Activated CD8-positive, alpha-beta memory T cell treated with anti-CD3 and anti-CD28 coated beads, Interleukin-2, amount 10 ng/mL, durations not matched to agents 7 days and 5 days (primary cell): Measurements from ENCODE around the gene KANSL1. TPM values are rescaled to one million over a fixed set of nuclear protein-coding genes. Genes with fewer than 3 reads are reported as not detected.

ENCODE experiments used
- ATAC-seq: fragments of 150-1000 bp; cut with Tn5 transposase; one replicate; pipeline ENCODE4 v1.10.0; 2021; ENCODE audit warnings: moderate library complexity
- CTCF ChIA-PET: fragments of 350-600 bp; sonication (Branson Sonifier 250); formaldehyde crosslinking; loops from one replicate; lab custom pipeline; 2021; ENCODE audit warnings: antibody characterized with exemption; lab: Charles Lee
- DNase-seq: peaks from one replicate; pipeline ENCODE4 v3.0.0-alpha.2; 2020
- H3K27ac Mint-ChIP-seq: one replicate; pipeline ENCODE4 v1.8.0; 2021; ENCODE audit warnings: mild to moderate bottlenecking, mixed read lengths
- H3K27me3 Mint-ChIP-seq: one replicate; pipeline ENCODE4 v1.8.0; 2021; ENCODE audit warnings: mixed read lengths
- H3K36me3 Mint-ChIP-seq: one replicate; pipeline ENCODE4 v1.8.0; 2021; ENCODE audit warnings: mild to moderate bottlenecking, mixed read lengths
- H3K4me1 Mint-ChIP-seq: one replicate; pipeline ENCODE4 v1.8.0; 2021; ENCODE audit warnings: mixed read lengths
- H3K4me3 Mint-ChIP-seq: one replicate; pipeline ENCODE4 v1.8.0; 2021; ENCODE audit warnings: mild to moderate bottlenecking, moderate library complexity, mixed read lengths
- H3K9me3 Mint-ChIP-seq: one replicate; pipeline ENCODE4 v1.8.0; 2022; ENCODE audit warnings: low read depth, mixed read lengths
- total RNA-seq, 2 experiments: library from RNA; stranded (reverse); gene quantifications; one replicate each; pipeline ENCODE4 v1.2.3, GENCODE V29; 2021

Gene KANSL1
- total RNA-seq, 2 experiments from 2014 or later = 85.7 to 132 TPM

DNA sequence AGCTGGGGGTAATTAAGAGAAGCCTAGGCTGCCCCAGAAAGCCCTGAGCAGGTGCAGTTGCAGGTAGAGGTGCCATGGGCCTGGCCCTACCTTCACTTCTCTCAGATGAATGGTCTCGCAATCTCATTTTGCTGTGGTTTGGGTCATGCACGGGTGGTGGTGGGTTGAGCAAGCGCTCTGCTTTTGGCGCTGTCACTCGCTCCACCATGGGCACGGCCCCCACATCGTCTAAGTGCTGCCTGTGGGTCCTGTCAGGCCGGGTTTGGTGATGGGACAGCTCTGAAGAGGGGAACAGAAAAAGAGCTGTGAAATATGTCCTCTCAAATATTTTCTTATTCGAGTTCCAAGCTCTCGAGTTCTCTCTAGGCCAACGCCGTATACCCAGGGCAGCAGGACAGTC is 154.3 kb downstream of the KANSL1 start:
- H3K4me1 Mint-ChIP-seq = peaks cover 23% of the 10 kb centered on the region
- H3K9me3 Mint-ChIP-seq = no peaks in the 10 kb centered on the region
- ATAC-seq (no peak), DNase-seq (no peak)
- peaks cover 32% of the 10 kb centered on the region for H3K36me3 Mint-ChIP-seq
- H3K4me3 Mint-ChIP-seq = no peak overlapping the region
- CTCF ChIA-PET = interaction anchor here (1.0 kb wide), 1 partner anchor 174 kb away, joined by 6 read pairs; no protein-coding TSS in a partner anchor
- H3K27me3 Mint-ChIP-seq = no peaks in the 10 kb centered on the region
- no peak overlapping the region for H3K27ac Mint-ChIP-seq

DNA sequence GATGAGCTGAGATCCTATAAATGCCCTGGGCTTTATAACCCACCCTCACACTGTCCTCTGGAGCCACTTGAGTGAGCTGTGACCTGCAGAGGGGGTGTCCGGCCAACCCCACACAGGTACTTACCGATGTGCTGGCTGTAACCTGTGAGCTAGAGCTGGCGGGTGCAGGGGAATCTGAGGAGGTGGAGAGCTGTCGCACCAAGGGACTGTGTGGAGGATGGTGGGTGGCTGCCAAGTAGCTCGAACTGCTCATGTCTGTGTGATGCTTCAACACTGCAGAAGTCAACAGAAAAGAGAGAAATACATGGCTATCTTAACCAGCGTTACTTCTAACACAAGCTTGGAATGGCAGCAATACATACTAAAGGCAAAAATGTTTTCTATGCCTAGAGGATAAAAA is 154.8 kb downstream of the KANSL1 start:
- no peak overlapping the region for H3K4me3 Mint-ChIP-seq
- DNase-seq (no peak), ATAC-seq (no peak)
- peaks cover 23% of the 10 kb centered on the region for H3K4me1 Mint-ChIP-seq
- no peak overlapping the region for H3K27ac Mint-ChIP-seq
- no peaks in the 10 kb centered on the region for H3K27me3 Mint-ChIP-seq
- H3K9me3 Mint-ChIP-seq = no peaks in the 10 kb centered on the region
- CTCF ChIA-PET = no interaction called here
- peaks cover 31% of the 10 kb centered on the region for H3K36me3 Mint-ChIP-seq

DNA sequence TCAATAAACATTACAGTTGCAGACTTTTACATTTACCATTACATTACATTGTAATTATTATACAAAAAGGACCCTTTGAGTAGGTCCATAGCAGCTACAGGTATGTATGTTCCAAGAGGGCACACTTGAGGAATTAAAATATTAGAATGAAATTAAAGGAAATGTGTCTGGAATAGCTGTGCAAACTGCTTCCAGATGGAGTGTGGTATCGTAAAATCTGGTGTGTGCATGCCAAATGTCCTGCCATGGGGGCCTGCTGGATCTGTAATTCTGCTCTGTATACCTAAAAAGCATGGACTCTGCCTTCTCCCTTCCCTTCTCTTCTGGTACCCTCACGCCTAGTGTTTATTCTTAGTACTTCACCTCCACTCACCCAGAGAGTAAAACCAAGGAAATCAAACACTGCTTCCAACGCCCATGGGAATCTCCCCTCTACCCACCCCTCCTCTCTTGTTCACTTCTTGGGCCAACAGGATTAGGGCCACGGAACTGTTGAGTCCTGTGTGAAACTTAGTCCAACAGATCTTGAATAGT is 155.4 kb downstream of the KANSL1 start:
- DNase-seq (no peak), ATAC-seq (no peak)
- H3K4me3 Mint-ChIP-seq = no peak overlapping the region
- H3K4me1 Mint-ChIP-seq = peaks cover 23% of the 10 kb centered on the region
- H3K27me3 Mint-ChIP-seq = no peaks in the 10 kb centered on the region
- no peak overlapping the region for H3K27ac Mint-ChIP-seq
- H3K36me3 Mint-ChIP-seq = peaks cover 36% of the 10 kb centered on the region
- no peaks in the 10 kb centered on the region for H3K9me3 Mint-ChIP-seq
- CTCF ChIA-PET = no interaction called here

DNA sequence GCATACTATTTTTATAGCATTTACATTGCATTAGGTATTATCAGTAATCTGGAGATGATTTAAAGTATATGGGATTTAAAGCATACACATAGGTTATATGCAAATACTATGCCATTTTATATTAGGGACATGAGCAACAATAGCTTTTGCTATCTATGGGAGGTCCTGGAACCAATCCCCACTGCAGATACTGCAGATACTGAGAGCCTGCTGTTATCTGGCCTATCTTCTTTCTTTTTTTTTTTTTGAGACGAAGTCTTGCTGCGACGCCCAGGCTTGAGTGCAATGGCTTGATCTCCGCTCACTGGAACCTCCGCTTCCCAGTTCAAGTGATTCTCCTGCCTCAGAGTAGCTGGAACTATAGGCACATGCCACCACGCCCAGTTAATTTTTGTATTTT is 156.7 kb downstream of the KANSL1 start:
- H3K4me3 Mint-ChIP-seq = no peak overlapping the region
- DNase-seq (no peak), ATAC-seq (no peak)
- H3K36me3 Mint-ChIP-seq = peaks cover 42% of the 10 kb centered on the region
- CTCF ChIA-PET = interaction anchor here (4.9 kb wide), 1 partner anchor 8 kb away, joined by 26 read pairs; no protein-coding TSS in a partner anchor
- no peaks in the 10 kb centered on the region for H3K9me3 Mint-ChIP-seq
- no peak overlapping the region for H3K27ac Mint-ChIP-seq
- no peaks in the 10 kb centered on the region for H3K27me3 Mint-ChIP-seq
- peaks cover 23% of the 10 kb centered on the region for H3K4me1 Mint-ChIP-seq

DNA sequence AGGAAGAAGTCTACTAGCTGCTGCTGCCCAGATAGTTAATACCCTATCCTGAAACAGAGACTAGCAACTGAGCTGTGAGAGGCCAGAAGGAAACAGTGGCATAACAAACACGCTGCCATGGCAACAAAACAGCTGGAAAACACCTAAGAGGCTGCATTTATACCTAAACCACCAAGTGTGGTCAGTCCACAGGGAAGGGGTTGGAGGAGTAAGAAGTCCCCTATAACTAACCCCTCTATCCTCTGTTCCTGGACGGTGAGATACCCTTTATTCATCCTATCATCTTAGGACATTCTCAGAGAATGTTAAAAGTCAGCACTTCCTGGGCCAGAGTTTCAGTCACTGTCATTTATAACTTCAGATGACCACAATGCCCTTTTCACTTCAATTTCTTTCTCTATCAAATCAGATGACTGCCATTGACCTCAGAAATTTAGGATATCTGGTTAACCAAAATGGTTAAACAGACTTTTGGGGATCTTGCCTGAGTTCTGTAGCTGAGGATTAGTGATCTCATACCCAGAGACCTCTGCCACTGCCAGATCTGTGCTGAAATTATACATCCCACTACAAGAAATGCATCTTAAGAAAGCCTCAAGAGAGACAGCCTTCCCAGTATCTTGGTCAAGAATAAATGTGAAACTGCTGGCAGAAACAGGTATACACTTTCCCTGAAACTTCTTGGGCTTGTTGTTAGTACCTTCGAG is 158.0 kb downstream of the KANSL1 start:
- H3K36me3 Mint-ChIP-seq = peaks cover 48% of the 10 kb centered on the region
- H3K4me1 Mint-ChIP-seq = peaks cover 23% of the 10 kb centered on the region
- DNase-seq (peak; percentile 44), ATAC-seq (peak; percentile 39)
- CTCF ChIA-PET = interaction anchor here (0.9 to 4.9 kb wide), 4 partner anchors 9 to 158 kb away, joined by 3 to 26 read pairs (median 4); partner anchors contain the start of gene KANSL1
- H3K4me3 Mint-ChIP-seq = no peak overlapping the region
- H3K9me3 Mint-ChIP-seq = no peaks in the 10 kb centered on the region
- no peaks in the 10 kb centered on the region for H3K27me3 Mint-ChIP-seq
- H3K27ac Mint-ChIP-seq = peak overlapping the region; percentile 55

DNA sequence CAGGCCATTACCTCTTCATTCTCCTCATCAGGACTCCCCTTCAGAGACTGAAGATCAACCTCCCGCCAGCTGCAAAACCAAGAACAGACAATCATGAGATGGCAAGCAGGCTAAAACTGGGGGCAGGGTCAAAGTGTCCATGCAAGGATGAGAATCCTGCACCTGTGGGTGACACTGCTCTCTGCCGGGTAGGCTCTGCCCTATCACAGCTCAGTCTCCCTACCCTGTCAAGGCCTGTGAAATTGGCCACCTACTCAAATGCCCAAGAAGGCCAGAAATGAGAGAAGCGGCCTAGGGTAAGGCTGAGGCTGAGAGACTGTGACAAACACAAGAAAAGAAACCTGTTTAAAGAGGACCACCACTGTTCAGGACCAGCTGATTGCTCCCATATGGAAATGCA is 159.8 kb downstream of the KANSL1 start:
- peaks cover 41% of the 10 kb centered on the region for H3K36me3 Mint-ChIP-seq
- peaks cover 25% of the 10 kb centered on the region for H3K4me1 Mint-ChIP-seq
- no peaks in the 10 kb centered on the region for H3K9me3 Mint-ChIP-seq
- no peak overlapping the region for H3K4me3 Mint-ChIP-seq
- ATAC-seq = no peak
- H3K27me3 Mint-ChIP-seq = no peaks in the 10 kb centered on the region
- no peak for DNase-seq
- H3K27ac Mint-ChIP-seq = no peak overlapping the region
- CTCF ChIA-PET = interaction anchor here (1.0 to 4.9 kb wide), 2 partner anchors 11 to 160 kb away, joined by 5 to 26 read pairs; partner anchors contain the start of gene KANSL1

DNA sequence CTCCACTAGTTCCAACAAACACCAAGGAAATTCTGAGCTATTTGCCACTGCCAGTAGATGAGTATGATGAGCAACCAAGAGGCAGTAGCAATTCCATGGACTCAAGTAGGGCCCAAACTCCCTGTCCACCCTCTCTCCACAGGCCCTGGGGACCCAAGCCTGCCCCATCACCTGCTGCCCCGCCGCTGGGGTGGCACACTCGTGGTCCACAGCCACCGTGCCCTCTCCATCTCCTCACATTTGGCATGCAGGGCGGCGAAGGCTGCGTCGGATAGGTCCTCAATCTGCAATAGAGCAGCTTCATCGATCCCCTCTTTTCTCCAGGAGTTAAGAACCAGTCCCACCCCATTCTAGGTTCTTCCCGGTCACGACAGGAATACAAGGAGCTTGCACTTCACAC is 160.3 kb downstream of the KANSL1 start:
- H3K4me1 Mint-ChIP-seq = peaks cover 25% of the 10 kb centered on the region

DNA sequence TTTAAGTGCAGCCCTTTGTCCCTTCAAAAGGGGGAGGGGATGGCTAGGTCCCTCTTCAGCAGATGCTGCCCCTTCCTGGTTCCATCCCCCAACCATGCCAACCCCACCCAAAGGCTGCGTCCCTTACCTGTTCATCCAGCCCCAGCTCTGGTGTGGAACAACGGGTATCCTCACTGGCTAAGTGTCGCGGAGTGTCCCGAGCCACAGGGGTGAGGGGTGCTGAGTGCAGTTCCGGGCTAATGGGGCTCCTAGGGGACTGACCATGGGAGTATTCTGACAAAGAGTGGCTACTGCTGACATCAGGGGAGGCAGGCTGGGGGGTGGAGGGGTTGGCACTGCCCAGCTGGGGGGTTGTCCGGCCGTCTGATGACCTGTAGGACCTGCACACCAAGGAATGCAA is 161.3 kb downstream of the KANSL1 start:
- ATAC-seq (no peak), DNase-seq (no peak)
- H3K4me3 Mint-ChIP-seq = no peak overlapping the region
- H3K36me3 Mint-ChIP-seq = peaks cover 31% of the 10 kb centered on the region
- H3K27ac Mint-ChIP-seq = no peak overlapping the region
- CTCF ChIA-PET = interaction anchor here (0.8 to 4.9 kb wide), 2 partner anchors 13 to 30 kb away, joined by 3 to 26 read pairs; no protein-coding TSS in a partner anchor
- no peaks in the 10 kb centered on the region for H3K27me3 Mint-ChIP-seq
- H3K4me1 Mint-ChIP-seq = peaks cover 27% of the 10 kb centered on the region
- no peaks in the 10 kb centered on the region for H3K9me3 Mint-ChIP-seq

More for the DNA sequence above, 160.3 kb downstream of the KANSL1 start:
- H3K4me3 Mint-ChIP-seq = no peak overlapping the region
- H3K27me3 Mint-ChIP-seq = no peaks in the 10 kb centered on the region
- H3K9me3 Mint-ChIP-seq = no peaks in the 10 kb centered on the region
- ATAC-seq (no peak), DNase-seq (no peak)
- H3K27ac Mint-ChIP-seq = no peak overlapping the region
- CTCF ChIA-PET = interaction anchor here (0.8 to 4.9 kb wide), 2 partner anchors 12 to 30 kb away, joined by 3 to 26 read pairs; no protein-coding TSS in a partner anchor
- peaks cover 36% of the 10 kb centered on the region for H3K36me3 Mint-ChIP-seq

DNA sequence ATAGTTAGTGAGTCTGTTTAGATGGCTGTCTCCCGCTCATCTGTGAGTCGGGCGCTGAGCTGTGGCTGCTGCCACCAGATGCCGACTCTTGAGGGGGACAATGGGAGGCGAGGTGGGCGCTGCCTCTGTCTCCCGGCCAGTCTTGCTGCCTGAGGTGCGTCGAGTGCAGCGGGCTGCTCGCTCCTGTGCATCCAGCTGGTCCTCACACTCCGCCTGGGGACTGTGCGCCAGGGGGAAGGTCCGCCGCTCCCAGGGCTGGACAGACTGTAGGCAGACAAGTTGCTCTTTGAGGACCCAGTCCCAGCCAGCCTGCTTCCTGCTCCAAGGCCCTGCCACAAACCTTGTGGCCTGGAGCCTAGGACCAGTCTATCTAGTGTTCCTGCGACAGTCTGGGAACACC is 161.8 kb downstream of the KANSL1 start:
- no peak for ATAC-seq
- Mint-ChIP-seq H3K4me1 (peaks cover 23% of the 10 kb centered on the region), H3K4me3 (no peak overlapping the region), H3K36me3 (peaks cover 31% of the 10 kb centered on the region), H3K27ac (no peak overlapping the region), H3K9me3 (no peaks in the 10 kb centered on the region), H3K27me3 (no peaks in the 10 kb centered on the region)
- DNase-seq = no peak
- CTCF ChIA-PET = no interaction called here

DNA sequence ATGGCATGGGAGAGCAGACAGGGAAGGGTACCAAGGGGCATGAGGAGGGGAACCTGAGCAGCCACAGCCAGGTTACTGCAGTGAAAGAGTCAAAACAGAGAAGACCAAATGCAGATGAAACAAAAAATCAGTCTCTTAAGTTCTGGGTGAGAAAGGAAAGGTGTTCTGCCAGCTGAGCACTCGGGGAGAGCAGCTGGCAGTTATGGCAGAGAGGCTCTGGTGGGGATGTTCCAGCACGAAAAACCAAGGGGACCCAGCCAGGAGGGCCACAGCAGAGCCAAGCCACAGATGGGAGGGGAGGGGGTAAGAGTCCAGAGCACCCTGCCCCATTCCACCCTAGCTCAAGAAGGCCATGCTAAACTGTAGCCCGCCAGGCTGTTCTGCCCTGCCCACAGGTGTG is 162.5 kb downstream of the KANSL1 start:
- Mint-ChIP-seq H3K36me3 (peaks cover 27% of the 10 kb centered on the region), H3K4me3 (no peak overlapping the region), H3K9me3 (no peaks in the 10 kb centered on the region), H3K27ac (no peak overlapping the region), H3K4me1 (peaks cover 16% of the 10 kb centered on the region), H3K27me3 (no peaks in the 10 kb centered on the region)
- ATAC-seq (no peak), DNase-seq (no peak)
- CTCF ChIA-PET = no interaction called here

DNA sequence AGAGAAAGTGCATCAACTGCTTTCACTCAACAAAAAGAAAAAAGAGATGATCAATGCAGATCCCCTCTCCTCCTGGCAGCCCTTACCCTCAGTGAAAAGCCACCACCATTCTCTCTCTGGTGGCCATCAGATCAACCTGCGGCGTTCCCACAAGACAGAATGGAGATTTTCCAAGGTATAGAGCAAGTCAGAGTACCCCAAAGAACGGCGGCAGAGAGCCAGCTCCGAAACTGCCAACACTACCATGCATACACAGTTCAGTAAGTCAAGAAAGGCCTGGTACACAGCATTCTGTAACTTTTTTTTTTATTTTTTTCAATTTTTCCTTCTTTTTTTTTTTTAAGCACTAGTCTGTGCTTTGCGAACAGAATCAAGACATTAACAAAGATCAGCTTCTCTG is 163.6 kb downstream of the KANSL1 start:
- peaks cover 7% of the 10 kb centered on the region for H3K4me1 Mint-ChIP-seq
- H3K4me3 Mint-ChIP-seq = no peak overlapping the region
- ATAC-seq = no peak
- H3K27me3 Mint-ChIP-seq = no peaks in the 10 kb centered on the region
- DNase-seq = no peak
- peaks cover 27% of the 10 kb centered on the region for H3K36me3 Mint-ChIP-seq
- no peaks in the 10 kb centered on the region for H3K9me3 Mint-ChIP-seq
- H3K27ac Mint-ChIP-seq = no peak overlapping the region
- CTCF ChIA-PET = interaction anchor here (1.4 to 2.5 kb wide), 2 partner anchors 15 to 27 kb away, joined by 3 to 11 read pairs; no protein-coding TSS in a partner anchor

DNA sequence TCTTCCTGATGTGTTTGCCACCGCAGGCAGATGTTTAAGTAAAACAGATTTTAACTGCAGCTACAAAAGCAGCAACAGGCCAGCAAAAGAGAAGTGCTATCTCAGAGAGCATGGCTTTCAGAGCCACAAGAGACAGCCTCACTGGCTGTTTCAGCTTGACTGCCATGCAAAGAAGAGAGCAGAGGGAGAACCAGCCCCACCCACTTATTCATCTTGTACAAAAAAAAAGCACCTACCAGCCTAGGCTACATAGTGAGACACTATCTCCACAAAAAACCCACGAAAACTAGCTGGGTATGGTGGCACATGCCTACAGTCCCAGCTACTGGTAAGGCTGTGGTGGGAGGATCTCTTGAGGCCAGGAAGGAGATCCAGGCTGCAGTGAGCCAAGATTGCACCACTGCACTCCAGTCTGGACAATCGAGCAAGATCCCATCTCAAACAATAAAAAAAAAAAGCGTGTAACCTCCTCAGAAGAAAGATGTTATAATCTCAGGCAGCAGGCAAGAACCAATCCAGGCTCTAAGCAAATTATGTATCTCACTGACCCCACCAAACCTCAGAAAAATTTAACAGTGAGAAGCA is 164.2 kb downstream of the KANSL1 start:
- Mint-ChIP-seq H3K36me3 (peaks cover 26% of the 10 kb centered on the region), H3K4me3 (no peak overlapping the region), H3K27ac (no peak overlapping the region), H3K4me1 (peaks cover 7% of the 10 kb centered on the region), H3K9me3 (no peaks in the 10 kb centered on the region), H3K27me3 (no peaks in the 10 kb centered on the region)
- no peak for DNase-seq
- ATAC-seq = no peak
- CTCF ChIA-PET = interaction anchor here (1.4 to 2.5 kb wide), 2 partner anchors 16 to 28 kb away, joined by 3 to 11 read pairs; no protein-coding TSS in a partner anchor

DNA sequence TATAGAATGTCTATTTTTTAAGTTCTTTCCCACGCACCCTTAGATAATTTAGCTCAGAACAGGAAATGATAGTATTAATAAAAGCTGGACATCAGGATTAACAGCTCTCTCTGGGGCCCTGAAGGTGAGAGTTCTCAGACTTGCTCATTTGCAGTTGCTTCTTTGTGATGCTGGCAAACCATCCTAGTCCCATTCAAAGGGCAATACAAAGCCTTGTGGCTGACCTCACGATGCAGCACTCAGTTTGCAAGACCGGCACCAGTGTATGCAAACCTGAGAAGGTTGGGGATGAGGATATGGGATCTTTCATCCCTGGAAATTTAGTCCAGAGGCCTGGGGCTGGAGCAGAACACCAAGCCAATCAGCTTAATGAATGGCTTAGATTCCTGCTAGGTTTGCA is 164.9 kb downstream of the KANSL1 start:
- Mint-ChIP-seq H3K4me3 (no peak overlapping the region), H3K27ac (no peak overlapping the region), H3K27me3 (no peaks in the 10 kb centered on the region), H3K4me1 (peaks cover 7% of the 10 kb centered on the region), H3K36me3 (peaks cover 22% of the 10 kb centered on the region), H3K9me3 (no peaks in the 10 kb centered on the region)
- CTCF ChIA-PET = interaction anchor here (2.5 kb wide), 1 partner anchor 17 kb away, joined by 11 read pairs; no protein-coding TSS in a partner anchor
- ATAC-seq = no peak
- DNase-seq = no peak
